Gastrocnemius medialis (tissue), 4 donors: Measurements from ENCODE around the gene UNCX. TPM values are rescaled to one million over a fixed set of nuclear protein-coding genes. Genes with fewer than 3 reads are reported as not detected.

Experiments
- ATAC-seq, 2 donors: fragments of 150-250 bp; one replicate each; pipeline ENCODE4 v1.9.1; 2016
- DNase-seq, 2 donors: peaks; one replicate each; pipeline ENCODE4 v3.0.0-alpha.2; 2019
- H3K27ac ChIP-seq, 4 donors: fragments of 200-600 bp; sonication (generic); 1 replicate in 1 of 4; 2 replicates in 3 of 4; pipeline ENCODE4 v1.5.1; 2016 to 2018; ENCODE audit warnings: mild to moderate bottlenecking in 2 of 4, moderate library complexity in 1 of 4
- H3K27me3 ChIP-seq, 3 donors: fragments of 200-600 bp; sonication (generic) in 2 of 3; 1 replicate in 1 of 3; 2 replicates in 2 of 3; pipeline versions ENCODE4 v1.5.1 to v1.6.0; 2016 to 2019; ENCODE audit warnings: mild to moderate bottlenecking in 1 of 3, moderate library complexity in 1 of 3
- H3K36me3 ChIP-seq, 2 donors: fragments of 200-600 bp; sonication (generic) in 1 of 2; one replicate each; pipeline ENCODE4 v1.5.1; 2017 to 2018
- H3K4me1 ChIP-seq, 2 donors: fragments of 200-600 bp; sonication (generic) in 1 of 2; one replicate each; pipeline ENCODE4 v1.5.1; 2016 to 2017; ENCODE audit warnings: mild to moderate bottlenecking in 2 of 2
- H3K4me3 ChIP-seq, 4 donors: fragments of 200-600 bp; sonication (generic) in 3 of 4; 1 replicate in 1 of 4; 2 replicates in 3 of 4; pipeline ENCODE4 v1.5.1; 2016 to 2019; ENCODE audit warnings: mild to moderate bottlenecking in 2 of 4
- H3K9me3 ChIP-seq, 3 donors: fragments of 200-600 bp; sonication (generic) in 2 of 3; 1 replicate in 1 of 3; 2 replicates in 2 of 3; pipeline ENCODE4 v1.5.1; 2016 to 2019
- POLR2A ChIP-seq, 2 donors: fragments of 450-650 bp; IDR thresholded peaks; one replicate each; pipeline ENCODE4 v1.6.1; 2017; ENCODE audit warnings: antibody characterized with exemption in 2 of 2, mild to moderate bottlenecking in 2 of 2, moderate library complexity in 2 of 2
- in situ Hi-C, 4 donors: fragments of 200-750 bp; cut with MboI; loops; one replicate each; pipeline versions ENCODE4 v1.15.0 to v1.8.0; 2017; ENCODE audit warnings: low sequenced_read_pairs in 4 of 4
- intact Hi-C: fragments of 100-400 bp; cut with DNase I; formaldehyde crosslinking; loops from one replicate; pipeline ENCODE4 v1.15.1; 2023; ENCODE audit warnings: low total_unique reads
- total RNA-seq, 4 donors: library from RNA; depleted of rRNA; stranded (reverse); fragments of >200 nt; gene quantifications; one replicate each; pipeline versions ENCODE4 v1.1.0 to v1.2.3, GENCODE V29; 2016
- TF ChIP-seq, protein P1 (sequence below), 5 experiments: fragments of 450-650 bp in 3 of 5; fragments of 200-600 bp in 2 of 5; sonication (generic) in 2 of 5; IDR thresholded peaks in 4 of 5; conservative IDR thresholded peaks in 1 of 5; 1 replicate in 4 of 5; 2 replicates in 1 of 5; pipeline ENCODE4 v1.5.1; 2016 to 2019; ENCODE audit warnings: antibody characterized with exemption in 5 of 5, mild to moderate bottlenecking in 3 of 5, moderate library complexity in 3 of 5

UNCX gene
- total RNA-seq, 4 donors from 2014 or later = not detected

GRCh38 chr7:1228545-1229201 is 4.0 kb upstream of the UNCX start:
- Histone ChIP-seq H3K4me3 (no peak overlapping the region), H3K27me3 (peaks cover 81 to 96% (median 90%) of the 10 kb centered on the region in 3 donors), H3K9me3 (no peaks in the 10 kb centered on the region), H3K4me1 (peaks cover 0 to 5% of the 10 kb centered on the region in 2 donors), H3K27ac (no peak overlapping the region), H3K36me3 (no peaks in the 10 kb centered on the region)
- intact Hi-C loops = no loop called here
- ATAC-seq = no peak
- in situ Hi-C loops = no loop called here
- no peak for DNase-seq
- TF ChIP-seq, protein P1, sequence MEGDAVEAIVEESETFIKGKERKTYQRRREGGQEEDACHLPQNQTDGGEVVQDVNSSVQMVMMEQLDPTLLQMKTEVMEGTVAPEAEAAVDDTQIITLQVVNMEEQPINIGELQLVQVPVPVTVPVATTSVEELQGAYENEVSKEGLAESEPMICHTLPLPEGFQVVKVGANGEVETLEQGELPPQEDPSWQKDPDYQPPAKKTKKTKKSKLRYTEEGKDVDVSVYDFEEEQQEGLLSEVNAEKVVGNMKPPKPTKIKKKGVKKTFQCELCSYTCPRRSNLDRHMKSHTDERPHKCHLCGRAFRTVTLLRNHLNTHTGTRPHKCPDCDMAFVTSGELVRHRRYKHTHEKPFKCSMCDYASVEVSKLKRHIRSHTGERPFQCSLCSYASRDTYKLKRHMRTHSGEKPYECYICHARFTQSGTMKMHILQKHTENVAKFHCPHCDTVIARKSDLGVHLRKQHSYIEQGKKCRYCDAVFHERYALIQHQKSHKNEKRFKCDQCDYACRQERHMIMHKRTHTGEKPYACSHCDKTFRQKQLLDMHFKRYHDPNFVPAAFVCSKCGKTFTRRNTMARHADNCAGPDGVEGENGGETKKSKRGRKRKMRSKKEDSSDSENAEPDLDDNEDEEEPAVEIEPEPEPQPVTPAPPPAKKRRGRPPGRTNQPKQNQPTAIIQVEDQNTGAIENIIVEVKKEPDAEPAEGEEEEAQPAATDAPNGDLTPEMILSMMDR (IDR thresholded peaks at IDR 0.05 in 4 of 5, conservative IDR thresholded peaks at IDR 0.05 in 1 of 5) = no peak
- no peak for TF ChIP-seq POLR2A (IDR thresholded peaks at IDR 0.05)

GRCh38 chr7:1229202-1229947 is 3.3 kb upstream of the UNCX start:
- H3K9me3 ChIP-seq = no peaks in the 10 kb centered on the region
- peaks cover 81 to 96% (median 90%) of the 10 kb centered on the region in 3 donors for H3K27me3 ChIP-seq

GRCh38 chr7:1229956-1230355 is 2.7 kb upstream of the UNCX start:
- in situ Hi-C loops = no loop called here
- DNase-seq (no peak), ATAC-seq (no peak)
- Histone ChIP-seq H3K4me1 (no peaks in the 10 kb centered on the region), H3K36me3 (no peaks in the 10 kb centered on the region), H3K27me3 (peaks cover 82 to 96% (median 90%) of the 10 kb centered on the region in 3 donors), H3K27ac (no peak overlapping the region), H3K9me3 (no peaks in the 10 kb centered on the region), H3K4me3 (no peak overlapping the region)
- no peak for TF ChIP-seq POLR2A (IDR thresholded peaks at IDR 0.05)
- TF ChIP-seq, protein P1 (IDR thresholded peaks at IDR 0.05 in 4 of 5, conservative IDR thresholded peaks at IDR 0.05 in 1 of 5) = no peak
- intact Hi-C loops = no loop called here

More at GRCh38 chr7:1229202-1229947, 3.3 kb upstream of the UNCX start:
- Histone ChIP-seq H3K4me1 (peaks cover 0 to 2% of the 10 kb centered on the region in 2 donors), H3K4me3 (no peak overlapping the region), H3K27ac (no peak overlapping the region), H3K36me3 (no peaks in the 10 kb centered on the region)
- DNase-seq (no peak), ATAC-seq (no peak)
- TF ChIP-seq, protein P1 (IDR thresholded peaks at IDR 0.05 in 4 of 5, conservative IDR thresholded peaks at IDR 0.05 in 1 of 5) = no peak
- no peak for TF ChIP-seq POLR2A (IDR thresholded peaks at IDR 0.05)
- in situ Hi-C loops = no loop called here
- intact Hi-C loops = no loop called here

- in situ Hi-C loops = no loop called here
- no peak for ATAC-seq
- Histone ChIP-seq H3K4me3 (no peak overlapping the region), H3K4me1 (no peaks in the 10 kb centered on the region), H3K27ac (no peak overlapping the region), H3K36me3 (no peaks in the 10 kb centered on the region), H3K27me3 (peaks cover 84 to 96% (median 90%) of the 10 kb centered on the region in 3 donors), H3K9me3 (no peaks in the 10 kb centered on the region)
- no peak for DNase-seq
- TF ChIP-seq, protein P1 (IDR thresholded peaks at IDR 0.05 in 4 of 5, conservative IDR thresholded peaks at IDR 0.05 in 1 of 5) = no peak
- TF ChIP-seq POLR2A (IDR thresholded peaks at IDR 0.05) = no peak
- intact Hi-C loops = no loop called here
Observed at GRCh38 chr7:1230411-1231213, 2.1 kb upstream of the UNCX start.
